ENCODE measurements around the gene EVA1A.

The EVA1A gene

DNA sequence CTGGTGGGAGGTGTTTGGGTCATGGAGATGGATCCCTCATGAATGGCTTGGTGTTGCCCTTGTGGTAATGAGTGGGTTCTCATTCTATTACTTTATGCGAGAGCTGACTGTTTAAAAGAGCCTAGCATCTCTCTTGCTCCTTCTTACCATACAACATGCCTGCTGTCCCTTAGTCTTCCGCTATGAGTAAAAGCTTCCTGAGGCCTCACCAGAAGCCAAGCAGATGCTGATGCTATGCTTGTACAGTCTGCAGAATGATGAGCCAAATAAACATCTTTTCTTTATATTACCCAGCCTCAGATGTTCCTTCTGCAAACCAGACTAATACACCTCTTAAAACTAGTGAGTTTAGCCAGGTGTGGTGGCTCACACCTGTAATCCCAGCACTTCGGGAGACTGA, 23.1 kb downstream of the EVA1A start:
- Mint-ChIP-seq H3K27me3 (peaks cover 5 to 9% of the 10 kb centered on the region in 2 donors), H3K4me3 (no peak overlapping the region), H3K4me1 (ENCODE audit: low read depth in 2 of 2) (no peaks in the 10 kb centered on the region), H3K36me3 (ENCODE audit: insufficient read depth) (no peaks in the 10 kb centered on the region), H3K9me3 (peaks cover 2 to 10% of the 10 kb centered on the region in 2 donors), H3K27ac (no peak overlapping the region)
- no peak for ATAC-seq (replicated peaks)
- DNase-seq = no peak

DNA sequence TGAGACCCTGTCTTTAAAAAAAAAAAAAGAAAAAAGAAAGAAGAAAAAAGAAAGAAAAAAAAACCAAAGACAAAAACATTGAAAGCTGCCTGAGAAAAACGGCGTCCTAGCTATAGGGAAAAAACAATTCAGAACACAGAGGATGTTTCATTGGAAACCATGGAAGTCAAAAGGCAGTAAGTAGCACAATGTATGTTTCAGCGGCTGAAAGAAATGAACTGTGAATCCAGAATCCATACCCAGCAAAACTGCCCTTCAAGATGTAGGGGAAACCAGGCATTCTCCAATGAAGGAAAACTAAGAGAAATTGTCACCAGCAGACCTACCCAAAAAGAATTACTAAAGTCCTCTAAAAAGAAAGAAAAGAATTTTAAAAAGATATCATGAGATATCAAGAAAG, 27.6 kb downstream of the EVA1A start:
- ATAC-seq (replicated peaks) (no peak), DNase-seq (no peak)
- H3K4me1 Mint-ChIP-seq (ENCODE audit: low read depth in 2 of 2) = no peaks in the 10 kb centered on the region
- no peak overlapping the region for H3K27ac Mint-ChIP-seq
- H3K4me3 Mint-ChIP-seq = no peak overlapping the region
- H3K27me3 Mint-ChIP-seq = peaks cover 0 to 7% of the 10 kb centered on the region in 2 donors
- no peaks in the 10 kb centered on the region for H3K9me3 Mint-ChIP-seq
- no peaks in the 10 kb centered on the region for H3K36me3 Mint-ChIP-seq (ENCODE audit: insufficient read depth)

DNA sequence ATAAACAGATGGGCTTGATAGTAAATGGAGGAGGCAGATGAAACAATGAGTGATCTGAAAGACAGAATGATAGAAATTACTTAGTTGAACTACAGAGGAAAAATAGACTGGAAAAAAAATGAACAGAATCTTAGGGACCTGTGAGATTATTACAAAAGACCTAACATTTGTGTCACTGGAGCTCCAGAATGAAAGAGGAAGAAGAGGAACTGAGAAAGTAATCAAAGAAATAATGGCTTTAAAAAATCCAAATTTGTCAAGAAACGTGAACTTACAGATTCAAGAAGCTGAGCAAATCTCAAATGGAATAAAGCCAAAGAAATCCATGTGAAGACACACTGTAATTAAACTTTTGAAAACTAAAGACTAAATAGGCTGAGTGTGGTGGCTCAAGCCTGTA, 28.3 kb downstream of the EVA1A start:
- ATAC-seq (replicated peaks) (no peak), DNase-seq (no peak)
- no peak overlapping the region for H3K27ac Mint-ChIP-seq
- no peaks in the 10 kb centered on the region for H3K9me3 Mint-ChIP-seq
- H3K36me3 Mint-ChIP-seq (ENCODE audit: insufficient read depth) = no peaks in the 10 kb centered on the region
- H3K4me3 Mint-ChIP-seq = no peak overlapping the region
- peaks cover 0 to 7% of the 10 kb centered on the region in 2 donors for H3K27me3 Mint-ChIP-seq
- H3K4me1 Mint-ChIP-seq (ENCODE audit: low read depth in 2 of 2) = no peaks in the 10 kb centered on the region

DNA sequence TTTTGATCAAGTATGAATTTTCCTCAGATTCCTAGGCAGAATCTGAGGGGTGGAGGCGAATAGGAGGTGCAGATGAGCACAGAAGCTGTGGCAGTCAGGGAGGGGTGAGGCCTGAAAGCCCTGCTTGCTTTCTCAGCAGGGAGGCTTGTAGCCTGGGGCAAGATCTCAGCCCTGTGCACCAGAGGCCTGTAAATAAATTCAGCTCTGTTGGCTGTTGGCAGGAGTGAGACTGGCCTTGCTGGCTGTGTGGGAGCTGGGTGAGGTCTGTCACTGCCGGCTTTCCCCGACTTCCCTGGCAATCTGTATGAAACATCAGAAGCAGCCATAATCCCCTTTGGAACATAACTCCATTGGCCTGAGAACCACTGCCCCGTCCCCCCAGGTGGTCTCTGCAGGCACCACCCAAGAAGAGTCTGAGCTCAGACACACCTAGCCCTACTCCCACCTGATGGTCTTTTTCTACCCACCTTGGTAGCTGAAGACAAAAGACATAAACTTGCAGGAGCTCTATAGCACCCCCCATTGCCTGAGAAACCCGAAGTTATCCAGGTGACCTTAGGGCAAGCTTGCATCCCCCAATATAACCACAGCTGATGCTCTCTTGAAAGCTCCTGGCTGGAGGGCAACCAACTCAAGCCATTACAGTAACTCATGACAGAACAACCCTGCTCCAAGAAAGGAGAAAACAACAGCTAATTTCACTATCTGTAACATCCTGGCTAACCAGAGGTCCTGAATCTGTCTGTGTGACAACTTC, 32.3 kb downstream of the EVA1A start:
- Mint-ChIP-seq H3K9me3 (no peaks in the 10 kb centered on the region), H3K4me1 (ENCODE audit: low read depth in 2 of 2) (no peaks in the 10 kb centered on the region), H3K27me3 (peaks cover 7 to 8% of the 10 kb centered on the region in 2 donors), H3K4me3 (no peak overlapping the region), H3K36me3 (ENCODE audit: insufficient read depth) (no peaks in the 10 kb centered on the region), H3K27ac (no peak overlapping the region)
- ATAC-seq (replicated peaks) (no peak), DNase-seq (no peak)

DNA sequence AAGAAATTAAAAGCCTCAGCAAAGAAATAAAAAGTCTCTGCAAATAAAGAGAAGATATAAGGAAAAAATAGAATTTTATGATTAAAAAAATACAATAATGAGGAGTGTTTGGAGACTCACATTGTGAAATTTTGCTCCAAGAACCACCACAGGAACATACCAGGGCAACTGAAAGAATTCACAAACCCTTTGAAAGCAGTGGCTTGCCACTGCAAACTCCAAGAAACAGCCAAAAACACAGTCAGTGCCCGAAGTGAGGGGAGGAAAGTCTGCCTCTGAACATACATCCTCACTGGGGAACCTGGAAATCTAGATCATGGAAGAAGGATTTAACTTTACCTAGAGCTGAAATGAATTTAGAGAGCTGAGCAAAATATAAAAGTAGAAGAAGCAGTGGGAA, 33.1 kb downstream of the EVA1A start:
- DNase-seq = no peak
- H3K9me3 Mint-ChIP-seq = no peaks in the 10 kb centered on the region
- no peaks in the 10 kb centered on the region for H3K36me3 Mint-ChIP-seq (ENCODE audit: insufficient read depth)
- no peak for ATAC-seq (replicated peaks)
- no peak overlapping the region for H3K27ac Mint-ChIP-seq
- H3K27me3 Mint-ChIP-seq = peaks cover 7 to 8% of the 10 kb centered on the region in 2 donors
- no peaks in the 10 kb centered on the region for H3K4me1 Mint-ChIP-seq (ENCODE audit: low read depth in 2 of 2)
- H3K4me3 Mint-ChIP-seq = no peak overlapping the region

DNA sequence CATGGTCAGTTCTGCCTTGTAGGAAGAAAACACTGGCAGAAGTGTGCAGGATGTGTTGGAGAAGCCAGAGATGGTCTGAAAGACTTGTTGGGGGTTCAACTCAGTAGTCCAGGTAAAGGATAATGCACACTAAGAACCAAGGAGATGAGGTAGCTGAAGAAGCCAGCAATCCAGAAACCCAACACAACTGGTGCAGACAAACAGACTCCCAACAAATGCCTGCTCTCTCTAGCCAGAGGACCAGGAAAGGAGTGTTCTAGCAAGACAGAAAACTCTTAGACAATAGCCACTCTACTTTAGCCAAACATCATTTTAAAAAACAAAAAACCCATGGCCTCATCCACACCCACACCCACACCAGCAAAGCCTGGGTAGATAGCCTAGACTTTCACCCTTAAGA, 33.9 kb downstream of the EVA1A start:
- Mint-ChIP-seq H3K27me3 (peaks cover 7 to 8% of the 10 kb centered on the region in 2 donors), H3K4me3 (no peak overlapping the region), H3K27ac (no peak overlapping the region), H3K4me1 (ENCODE audit: low read depth in 2 of 2) (no peaks in the 10 kb centered on the region), H3K9me3 (no peaks in the 10 kb centered on the region), H3K36me3 (ENCODE audit: insufficient read depth) (no peaks in the 10 kb centered on the region)
- DNase-seq (no peak), ATAC-seq (replicated peaks) (no peak)

DNA sequence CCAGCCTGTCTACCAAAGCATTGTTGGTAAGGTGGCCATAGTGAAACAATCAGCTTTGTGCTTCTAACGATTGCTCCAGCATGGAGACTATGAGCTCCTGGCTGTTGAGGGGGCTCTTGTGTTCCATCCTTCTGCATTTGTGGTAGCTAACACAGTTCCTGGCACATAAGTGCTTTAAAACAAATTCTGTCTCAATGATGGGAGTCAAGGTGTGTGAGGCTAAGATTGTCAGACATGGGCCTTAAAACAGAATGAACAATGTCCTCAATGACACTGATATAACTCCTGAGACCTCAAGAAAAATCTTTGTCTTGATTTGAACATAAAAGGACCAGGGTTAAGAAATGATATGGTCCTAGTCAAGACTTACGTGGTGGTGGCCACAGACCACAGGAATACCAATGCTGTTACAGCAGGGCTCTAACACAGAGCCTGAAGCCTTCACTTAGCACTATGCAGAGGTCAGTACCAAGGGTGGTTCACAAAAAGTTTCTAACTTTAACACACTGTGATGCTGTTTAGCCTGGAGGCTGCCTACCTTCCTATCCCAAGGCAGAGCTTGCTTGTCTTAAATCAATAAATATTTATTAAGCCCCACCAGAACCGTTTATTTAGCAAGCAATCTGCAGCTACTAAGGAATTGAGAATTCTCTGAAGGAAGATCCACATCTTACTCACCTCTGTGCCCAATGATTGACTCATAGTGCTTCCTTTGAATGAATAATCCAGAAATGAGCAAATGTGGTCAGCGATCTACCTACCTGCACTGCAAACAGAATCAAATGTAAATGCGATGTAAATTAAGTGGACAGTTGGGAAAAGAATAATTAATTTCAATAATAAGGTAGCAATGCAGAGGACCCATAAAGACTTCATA, 35.1 kb downstream of the EVA1A start:
- Mint-ChIP-seq H3K27ac (no peak overlapping the region), H3K4me1 (ENCODE audit: low read depth in 2 of 2) (no peaks in the 10 kb centered on the region), H3K4me3 (no peak overlapping the region), H3K9me3 (no peaks in the 10 kb centered on the region), H3K27me3 (peaks cover 7 to 8% of the 10 kb centered on the region in 2 donors), H3K36me3 (ENCODE audit: insufficient read depth) (no peaks in the 10 kb centered on the region)
- DNase-seq = no peak
- ATAC-seq (replicated peaks) = no peak

DNA sequence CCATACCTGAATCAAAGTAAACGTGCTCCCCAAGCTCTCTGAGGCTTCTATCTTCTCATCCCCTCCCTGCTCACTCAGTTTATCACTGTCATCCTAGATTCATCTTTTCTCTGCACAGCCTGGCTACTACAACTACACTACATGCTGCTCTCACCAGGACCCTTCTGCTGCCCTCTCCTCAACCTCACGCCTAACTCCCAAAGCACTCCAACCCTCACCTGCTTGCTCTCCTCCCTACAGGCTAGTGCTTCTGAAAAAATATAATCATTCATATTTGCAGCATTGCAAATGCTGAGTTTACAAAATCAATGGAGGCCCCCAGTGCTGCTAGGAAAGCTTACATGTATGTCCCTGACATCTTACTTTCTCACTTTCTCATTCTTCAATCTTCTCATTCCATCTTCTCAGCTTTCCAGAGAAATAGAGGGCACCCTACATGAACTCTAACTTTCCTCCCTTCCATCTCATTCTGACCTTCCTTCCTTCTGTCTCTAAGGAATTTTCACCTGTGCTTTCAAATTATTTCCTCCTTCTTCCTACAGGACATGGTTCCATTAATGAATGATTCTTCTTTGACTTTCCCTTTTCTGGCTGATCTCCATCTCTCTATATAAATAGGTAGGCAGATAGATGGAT, 36.3 kb downstream of the EVA1A start:
- Mint-ChIP-seq H3K27ac (no peak overlapping the region), H3K27me3 (peaks cover 7 to 8% of the 10 kb centered on the region in 2 donors), H3K4me3 (no peak overlapping the region), H3K4me1 (ENCODE audit: low read depth in 2 of 2) (no peaks in the 10 kb centered on the region), H3K36me3 (ENCODE audit: insufficient read depth) (no peaks in the 10 kb centered on the region), H3K9me3 (no peaks in the 10 kb centered on the region)
- ATAC-seq (replicated peaks) (no peak), DNase-seq (no peak)

DNA sequence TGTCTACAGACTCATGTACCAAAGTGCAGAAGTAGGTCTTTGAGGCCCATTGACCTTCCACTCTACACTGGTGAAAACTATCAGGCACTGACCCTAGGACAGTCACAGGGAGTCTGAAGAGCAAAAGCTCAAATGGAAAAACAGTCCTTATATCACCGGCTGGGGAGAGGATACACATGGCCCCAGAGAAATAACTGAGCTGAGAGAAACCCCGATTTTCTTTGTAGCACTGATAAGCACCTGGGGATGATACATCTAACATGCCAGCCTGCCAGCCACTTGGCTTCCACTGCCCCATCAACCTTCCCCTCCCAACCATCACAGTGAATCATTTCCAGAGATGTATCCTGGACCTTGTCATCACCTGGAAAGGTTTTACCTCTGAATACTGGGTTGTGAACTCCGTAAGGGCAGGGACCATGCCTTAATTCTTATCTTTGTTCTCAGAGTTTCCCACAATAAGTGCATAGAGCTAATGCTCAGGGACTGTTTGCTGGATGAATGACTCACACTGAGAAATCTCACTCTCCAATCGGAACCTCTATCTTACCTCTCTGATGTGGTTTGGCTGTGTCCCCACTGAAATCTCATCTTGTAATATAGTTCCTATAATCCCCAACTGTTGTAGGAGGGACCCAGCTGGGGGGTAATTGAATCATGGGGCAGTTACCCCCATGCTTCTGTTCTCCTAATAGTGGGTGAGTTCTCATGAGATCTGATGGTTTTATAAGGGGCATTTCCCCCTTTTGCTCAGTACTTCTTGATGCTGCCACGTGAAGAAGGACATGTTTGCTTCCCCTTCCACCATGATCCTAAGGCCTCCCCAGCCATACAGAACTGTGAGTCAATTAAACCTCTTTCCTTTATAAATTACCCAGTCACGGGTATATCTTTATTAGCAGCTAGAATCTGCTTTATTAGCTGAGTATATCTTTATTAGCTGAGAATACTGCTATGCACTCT, 37.1 kb downstream of the EVA1A start:
- H3K36me3 Mint-ChIP-seq (ENCODE audit: insufficient read depth) = no peaks in the 10 kb centered on the region

DNA sequence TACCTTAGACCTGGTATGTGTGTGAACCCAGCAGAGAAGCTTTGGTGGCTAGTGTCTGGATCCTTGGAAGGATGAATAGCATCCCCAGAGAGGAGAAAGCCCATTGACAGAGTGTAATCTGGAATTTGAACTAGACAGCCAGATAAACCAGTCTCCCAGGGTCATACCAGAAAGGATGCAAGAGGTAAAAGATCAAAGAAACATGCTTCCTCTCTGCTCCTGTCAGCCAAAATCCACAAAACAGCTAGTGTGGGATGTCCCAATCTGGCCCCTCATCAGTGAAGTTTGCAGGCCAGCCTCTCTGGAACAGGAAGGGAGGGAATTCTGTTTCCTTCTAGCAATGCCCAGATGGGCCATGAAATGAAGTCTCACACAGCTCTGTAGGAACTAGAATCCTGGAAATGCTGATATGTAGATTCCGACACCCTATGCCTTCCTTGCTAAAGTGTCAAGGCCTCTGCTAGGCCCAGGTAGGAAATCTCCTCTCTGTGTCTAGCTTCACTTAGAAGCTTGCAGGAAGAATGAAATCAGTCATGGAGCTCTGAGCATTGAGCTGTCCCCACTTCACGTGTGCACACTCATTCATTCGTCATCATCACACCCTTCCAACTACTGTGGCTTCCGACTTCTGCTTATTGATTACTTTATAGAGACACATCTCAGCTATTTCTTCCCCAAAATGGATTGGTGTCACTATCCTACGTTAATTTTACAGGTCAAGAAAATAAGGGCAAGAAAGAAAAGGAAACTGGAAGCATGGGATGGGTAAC, 38.0 kb downstream of the EVA1A start:
- Mint-ChIP-seq H3K4me3 (no peak overlapping the region), H3K27ac (no peak overlapping the region), H3K4me1 (ENCODE audit: low read depth in 2 of 2) (no peaks in the 10 kb centered on the region), H3K9me3 (no peaks in the 10 kb centered on the region), H3K36me3 (ENCODE audit: insufficient read depth) (no peaks in the 10 kb centered on the region), H3K27me3 (peaks cover 15 to 22% of the 10 kb centered on the region in 2 donors)
- DNase-seq (no peak), ATAC-seq (replicated peaks) (no peak)

More for the DNA sequence above, 37.1 kb downstream of the EVA1A start:
- Mint-ChIP-seq H3K27me3 (peaks cover 12 to 16% of the 10 kb centered on the region in 2 donors), H3K4me1 (ENCODE audit: low read depth in 2 of 2) (no peaks in the 10 kb centered on the region), H3K27ac (no peak overlapping the region), H3K9me3 (no peaks in the 10 kb centered on the region), H3K4me3 (no peak overlapping the region)
- no peak for ATAC-seq (replicated peaks)
- DNase-seq = no peak

DNA sequence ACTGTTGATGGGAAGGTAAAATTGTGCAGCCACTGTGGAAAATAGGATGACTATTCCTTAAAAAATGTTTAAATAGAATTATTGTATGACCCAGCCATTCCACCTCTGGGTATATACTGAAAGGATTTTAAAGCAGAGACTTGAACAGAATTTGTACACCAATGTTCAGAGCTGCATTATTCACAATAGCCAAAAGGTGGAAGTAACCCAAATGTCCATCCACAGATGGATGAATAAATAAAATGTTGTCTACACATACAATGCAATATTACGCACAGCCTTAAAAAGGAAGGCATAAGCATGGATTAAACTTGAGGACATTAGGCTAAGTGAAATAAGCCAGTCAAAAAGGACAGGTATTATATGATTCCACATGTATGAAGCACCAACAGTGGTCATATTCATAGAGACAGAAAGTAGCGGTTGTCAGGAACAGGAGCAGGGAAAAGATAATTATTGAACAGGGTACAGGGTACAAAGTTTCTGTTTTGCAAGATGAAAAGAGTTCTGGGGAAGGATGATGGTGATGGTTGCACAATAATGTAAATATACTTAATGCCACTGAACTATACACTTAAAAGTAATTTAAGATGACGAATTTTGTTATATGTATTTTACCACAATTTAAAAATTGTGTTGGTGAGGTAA, 39.4 kb downstream of the EVA1A start:
- ATAC-seq (replicated peaks) (no peak), DNase-seq (no peak)
- no peaks in the 10 kb centered on the region for H3K4me1 Mint-ChIP-seq (ENCODE audit: low read depth in 2 of 2)
- H3K9me3 Mint-ChIP-seq = no peaks in the 10 kb centered on the region
- no peak overlapping the region for H3K4me3 Mint-ChIP-seq
- peaks cover 23 to 25% of the 10 kb centered on the region in 2 donors for H3K27me3 Mint-ChIP-seq
- H3K27ac Mint-ChIP-seq = no peak overlapping the region
- no peaks in the 10 kb centered on the region for H3K36me3 Mint-ChIP-seq (ENCODE audit: insufficient read depth)

DNA sequence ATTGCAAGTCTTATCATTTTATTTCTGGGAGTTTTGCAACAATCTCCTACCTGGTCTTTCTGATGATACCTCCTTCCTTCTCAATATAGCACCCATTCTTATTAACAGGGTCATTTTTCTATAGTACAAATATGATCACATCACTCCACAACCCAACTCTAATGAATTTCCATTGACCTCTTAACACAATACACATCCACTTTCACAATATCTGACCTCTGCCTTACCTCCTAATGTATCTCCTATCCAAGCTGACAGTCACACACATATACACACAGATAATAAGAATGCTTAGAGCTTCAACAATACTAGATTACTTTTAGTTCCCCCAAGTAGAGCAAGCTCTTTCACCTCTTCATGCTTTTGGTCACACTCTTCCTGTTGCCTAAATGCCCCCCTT, 40.9 kb downstream of the EVA1A start:
- peaks cover 22 to 29% of the 10 kb centered on the region in 2 donors for H3K27me3 Mint-ChIP-seq
- no peak overlapping the region for H3K27ac Mint-ChIP-seq

More for the DNA sequence above, 40.9 kb downstream of the EVA1A start:
- Mint-ChIP-seq H3K4me1 (ENCODE audit: low read depth in 2 of 2) (no peaks in the 10 kb centered on the region), H3K9me3 (peaks cover 0 to 2% of the 10 kb centered on the region in 2 donors), H3K36me3 (ENCODE audit: insufficient read depth) (no peaks in the 10 kb centered on the region), H3K4me3 (no peak overlapping the region)
- ATAC-seq (replicated peaks) (no peak), DNase-seq (no peak)

Data from effector memory CD8-positive, alpha-beta T cell (primary cell).